ENCODE measurements around the gene CRY2.

GRCh38 chr11:45930031-45930794, 82.9 kb downstream of the CRY2 start:
- TF ChIP-seq, protein P1, sequence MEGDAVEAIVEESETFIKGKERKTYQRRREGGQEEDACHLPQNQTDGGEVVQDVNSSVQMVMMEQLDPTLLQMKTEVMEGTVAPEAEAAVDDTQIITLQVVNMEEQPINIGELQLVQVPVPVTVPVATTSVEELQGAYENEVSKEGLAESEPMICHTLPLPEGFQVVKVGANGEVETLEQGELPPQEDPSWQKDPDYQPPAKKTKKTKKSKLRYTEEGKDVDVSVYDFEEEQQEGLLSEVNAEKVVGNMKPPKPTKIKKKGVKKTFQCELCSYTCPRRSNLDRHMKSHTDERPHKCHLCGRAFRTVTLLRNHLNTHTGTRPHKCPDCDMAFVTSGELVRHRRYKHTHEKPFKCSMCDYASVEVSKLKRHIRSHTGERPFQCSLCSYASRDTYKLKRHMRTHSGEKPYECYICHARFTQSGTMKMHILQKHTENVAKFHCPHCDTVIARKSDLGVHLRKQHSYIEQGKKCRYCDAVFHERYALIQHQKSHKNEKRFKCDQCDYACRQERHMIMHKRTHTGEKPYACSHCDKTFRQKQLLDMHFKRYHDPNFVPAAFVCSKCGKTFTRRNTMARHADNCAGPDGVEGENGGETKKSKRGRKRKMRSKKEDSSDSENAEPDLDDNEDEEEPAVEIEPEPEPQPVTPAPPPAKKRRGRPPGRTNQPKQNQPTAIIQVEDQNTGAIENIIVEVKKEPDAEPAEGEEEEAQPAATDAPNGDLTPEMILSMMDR (IDR thresholded peaks at IDR 0.05): no peak
- TF ChIP-seq POLR2A (IDR thresholded peaks at IDR 0.05): no peak

All from esophagus squamous epithelium (tissue), 4 donors.